ENCODE measurements around the gene GYPE.
"Not testable (repeated sequence)": the region's sequence is repeated elsewhere in the genome, so short reads cannot be mapped to it uniquely, and the experiment has no call there.

GYPE gene

DNA sequence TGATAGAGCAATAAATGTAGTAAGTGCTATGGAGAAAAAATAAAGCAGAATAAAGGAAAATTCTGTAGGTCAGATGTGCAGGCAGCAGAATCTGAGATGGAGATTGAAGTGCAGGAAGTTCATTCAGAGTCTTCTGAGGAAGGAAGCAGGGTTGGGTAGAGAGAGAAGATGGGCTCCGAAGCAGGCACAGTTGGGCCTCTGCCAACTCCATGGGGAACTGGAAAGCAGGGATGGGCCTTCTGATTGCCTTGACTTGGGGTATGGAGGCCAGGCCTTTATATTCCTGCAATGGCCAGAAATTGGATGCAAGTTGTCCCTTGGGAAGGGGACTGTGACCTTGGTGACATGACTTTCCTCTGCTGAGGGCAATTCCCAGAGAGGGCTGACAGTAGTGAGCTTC lies 42.6 kb downstream of the GYPE start:
- not testable (repeated sequence) for DNase-seq

DNA sequence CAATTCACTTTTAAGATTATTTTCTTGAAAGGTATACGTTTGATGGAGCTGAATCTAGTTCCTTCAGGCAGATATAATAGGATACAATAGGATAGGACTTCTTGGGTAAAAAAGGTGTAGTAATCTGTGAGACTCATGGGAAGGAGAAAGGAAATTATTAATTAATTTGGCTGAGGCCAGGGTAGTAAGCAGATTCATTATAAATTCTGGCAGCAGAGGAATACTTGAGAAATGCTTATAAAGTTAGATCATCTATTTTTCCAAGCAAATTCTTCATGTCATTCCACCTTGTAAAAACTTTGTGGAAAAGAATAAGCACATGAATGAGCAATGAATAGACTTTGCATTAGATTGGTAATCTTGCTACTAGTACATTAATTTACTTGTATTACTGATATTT lies 46.9 kb downstream of the GYPE start:
- DNase-seq, result no peak

GRCh38 chr4:143857391-143858336 lies 47.7 kb downstream of the GYPE start:
- not testable (repeated sequence) for DNase-seq

- DNase-seq, result not testable (repeated sequence)
Measured at GRCh38 chr4:143856017-143856557, 49.3 kb downstream of the GYPE start.

- not testable (repeated sequence) for DNase-seq
Measured at GRCh38 chr4:143854645-143855044, 50.7 kb downstream of the GYPE start.

GRCh38 chr4:143849296-143849695 lies 56.1 kb downstream of the GYPE start:
- DNase-seq, result not testable (repeated sequence)

- not testable (repeated sequence) for DNase-seq
Measured at GRCh38 chr4:143843506-143843832, 61.9 kb downstream of the GYPE start.

GRCh38 chr4:143842624-143843505 lies 62.5 kb downstream of the GYPE start:
- DNase-seq, result not testable (repeated sequence)

DNA sequence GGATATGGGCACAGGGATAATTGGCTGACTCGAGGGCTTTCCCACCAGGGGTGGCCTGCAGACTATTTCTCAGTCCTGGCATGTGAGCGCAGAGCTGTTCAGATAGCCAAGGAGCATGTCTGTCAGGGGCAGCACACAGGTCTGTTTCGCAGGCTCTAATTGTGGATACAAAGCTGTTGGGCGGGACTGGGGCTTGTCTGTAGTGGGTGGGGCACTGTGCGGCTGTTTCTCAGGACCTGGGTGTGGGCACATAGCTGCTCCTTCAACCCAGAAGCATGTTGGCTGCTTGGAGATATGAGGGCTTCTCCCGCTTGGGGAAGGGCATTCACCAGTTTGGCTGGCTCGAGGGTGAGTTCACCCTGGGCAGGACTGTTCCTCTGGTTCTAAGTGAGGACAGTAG lies 65.9 kb downstream of the GYPE start:
- DNase-seq, result not testable (repeated sequence)

DNA sequence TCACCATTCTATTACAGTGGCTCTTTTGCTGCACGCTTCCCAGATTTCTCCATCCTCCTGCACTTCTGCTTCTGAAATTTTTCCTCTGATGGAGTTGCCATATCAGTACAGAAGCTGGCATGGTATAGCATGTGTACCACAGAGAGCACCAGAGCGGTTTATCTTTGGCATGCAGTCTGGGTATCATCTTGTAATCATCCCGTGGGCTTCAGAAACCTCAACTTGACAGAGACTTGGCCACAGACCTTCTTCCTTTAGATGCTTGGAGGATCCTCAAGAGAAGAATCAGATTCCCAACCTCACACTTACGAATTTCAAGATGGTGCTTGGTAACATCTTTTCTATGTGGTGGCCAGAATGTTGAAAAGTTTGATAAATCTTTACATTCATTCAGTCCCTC lies 71.2 kb downstream of the GYPE start:
- DNase-seq, result not testable (repeated sequence)

DNA sequence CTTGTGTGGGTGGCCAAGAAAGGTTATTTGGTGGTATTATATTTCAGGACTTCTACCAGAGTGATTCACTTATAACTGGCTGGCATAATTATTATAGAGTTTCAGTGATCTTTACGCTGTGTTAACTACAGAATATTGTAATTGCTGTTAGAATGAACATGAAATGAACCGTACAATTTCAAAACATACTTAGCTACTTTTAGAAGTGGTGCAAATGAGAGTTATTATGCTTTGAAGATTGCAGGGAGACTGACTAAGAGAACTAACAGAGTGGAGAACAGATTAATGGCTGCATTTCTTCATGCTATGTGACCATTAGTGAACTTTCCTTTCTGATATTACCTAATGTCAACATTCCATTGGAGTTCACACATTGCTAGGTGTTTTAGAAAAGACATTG lies 71.7 kb downstream of the GYPE start:
- DNase-seq, result not testable (repeated sequence)

DNA sequence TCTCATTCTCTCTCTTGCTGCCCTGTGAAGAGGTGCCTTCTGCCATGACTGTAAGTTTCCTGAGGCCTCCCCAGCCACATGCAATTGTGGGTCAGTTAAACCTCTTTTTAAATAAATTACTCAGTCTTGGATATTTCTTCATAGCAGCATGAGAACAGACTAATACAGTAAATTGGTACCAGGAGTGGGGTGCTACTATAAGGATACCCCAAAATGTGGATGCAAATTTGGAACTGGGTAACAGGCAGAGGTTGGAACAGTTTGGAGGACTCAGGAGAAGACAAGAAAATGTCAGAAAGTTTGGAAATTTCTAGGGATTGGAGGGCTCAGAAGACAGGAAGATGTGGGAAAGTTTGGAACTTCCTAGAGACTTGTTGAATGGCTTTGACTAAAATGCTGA lies 74.8 kb downstream of the GYPE start:
- DNase-seq, result not testable (repeated sequence)

- DNase-seq, result not testable (repeated sequence)
Measured at GRCh38 chr4:143829239-143829620, 76.1 kb downstream of the GYPE start.

Data from CD4-positive, alpha-beta T cell treated with Interleukin-15 for 1 hour (primary cell).